Loucy (cell line): ENCODE measurements around the gene HSD17B7.
"Not testable (repeated sequence)": the region's sequence is repeated elsewhere in the genome, so short reads cannot be mapped to it uniquely, and the experiment has no call there.

Experiments
- H2AFZ ChIP-seq: fragments of 200-600 bp; sonication (generic); 2 replicates; pipeline ENCODE4 v1.6.0; 2016; ENCODE audit warnings: antibody characterized with exemption, mild to moderate bottlenecking, low read length, moderate library complexity
- H3F3A ChIP-seq: fragments of 200-600 bp; 2 replicates; pipeline ENCODE4 v1.6.0; 2016; ENCODE audit warnings: antibody characterized with exemption, low read depth, mild to moderate bottlenecking
- H3K27me3 ChIP-seq: fragments of 200-600 bp; sonication (generic); 2 replicates; pipeline ENCODE4 v1.6.1; 2014; ENCODE audit warnings: low read length, mild to moderate bottlenecking; ENCODE audit not compliant: insufficient read depth, poor library complexity, severe bottlenecking
- H3K36me3 ChIP-seq: fragments of 200-600 bp; sonication (generic); 2 replicates; pipeline ENCODE4 v1.6.1; 2016; ENCODE audit warnings: low read length; ENCODE audit not compliant: insufficient read depth
- H3K4me1 ChIP-seq: fragments of 200-600 bp; sonication (generic); 2 replicates; pipeline ENCODE4 v1.5.1; 2014; ENCODE audit warnings: low read length, mild to moderate bottlenecking; ENCODE audit not compliant: insufficient read depth, poor library complexity, severe bottlenecking
- H3K4me2 ChIP-seq: fragments of 200-600 bp; sonication (generic); 2 replicates; pipeline ENCODE4 v1.6.0; 2014; ENCODE audit warnings: antibody characterized with exemption, low read length, low read depth, mild to moderate bottlenecking; ENCODE audit not compliant: poor library complexity, severe bottlenecking
- H3K4me3 ChIP-seq: fragments of 200-600 bp; sonication (generic); 2 replicates; pipeline ENCODE4 v1.5.1; 2014; ENCODE audit warnings: low read length, mild to moderate bottlenecking, mixed read lengths; ENCODE audit not compliant: poor library complexity, severe bottlenecking
- H3K79me2 ChIP-seq: fragments of 200-600 bp; sonication (generic); 2 replicates; pipeline ENCODE4 v1.6.1; 2014; ENCODE audit warnings: low read length; ENCODE audit not compliant: insufficient read depth
- H3K9ac ChIP-seq: fragments of 200-600 bp; sonication (generic); 2 replicates; pipeline ENCODE4 v1.6.0; 2014; ENCODE audit warnings: mild to moderate bottlenecking, low read depth, low read length, moderate library complexity; ENCODE audit not compliant: poor library complexity, severe bottlenecking
- H3K9me2 ChIP-seq: fragments of 200-600 bp; sonication (generic); replicated peaks from 2 replicates; pipeline ENCODE4 v1.6.1; 2016; ENCODE audit warnings: low read depth, low read length, mixed read lengths
- H3K9me3 ChIP-seq: fragments of 200-600 bp; sonication (generic); 2 replicates; pipeline ENCODE4 v1.6.1; 2014; ENCODE audit warnings: mild to moderate bottlenecking, antibody characterized with exemption, low read length, low read depth; ENCODE audit not compliant: insufficient read depth
- H4K20me1 ChIP-seq: fragments of 200-600 bp; sonication (generic); 2 replicates; pipeline ENCODE4 v1.6.0; 2014; ENCODE audit warnings: antibody characterized with exemption, low read length, mild to moderate bottlenecking; ENCODE audit not compliant: insufficient read depth, poor library complexity, severe bottlenecking
- EZH2phosphoT487 ChIP-seq: fragments of 200-600 bp; IDR thresholded peaks from 2 replicates; pipeline ENCODE4 v1.6.1; 2018; ENCODE audit warnings: antibody characterized with exemption, mild to moderate bottlenecking, moderate library complexity, borderline replicate concordance
- TF ChIP-seq, protein P1 (sequence below): fragments of 200-600 bp; sonication (generic); conservative IDR thresholded peaks from 2 replicates; pipeline ENCODE4 v1.5.1; 2014; ENCODE audit warnings: mild to moderate bottlenecking, antibody characterized with exemption, low read length

HSD17B7 gene

DNA sequence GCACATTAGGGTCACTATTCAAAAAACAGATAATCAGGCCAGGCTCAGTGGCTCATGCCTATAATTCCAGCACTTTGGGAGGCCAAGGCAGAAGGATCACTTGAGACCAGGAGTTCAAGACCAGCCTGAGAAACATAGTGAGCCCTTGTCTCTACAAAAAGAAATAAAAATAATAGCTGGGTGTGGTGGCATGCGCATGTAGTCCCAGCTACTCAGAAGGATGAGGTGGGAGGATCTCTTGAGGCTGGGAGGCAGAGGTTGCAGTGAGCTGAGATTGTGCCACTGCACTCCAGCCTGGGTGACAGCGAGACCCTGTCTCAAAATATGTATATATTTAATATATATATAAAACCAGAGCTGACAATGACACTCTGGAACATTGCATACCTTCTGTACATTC is 21.9 kb downstream of the HSD17B7 start:
- not testable (repeated sequence) for H3K27me3 ChIP-seq, H3K4me1 ChIP-seq, H2AFZ ChIP-seq, H3K79me2 ChIP-seq, H3K9ac ChIP-seq, H3K36me3 ChIP-seq, H3K9me3 ChIP-seq, H3K4me3 ChIP-seq, H3F3A ChIP-seq, H3K9me2 ChIP-seq, H4K20me1 ChIP-seq, H3K4me2 ChIP-seq

DNA sequence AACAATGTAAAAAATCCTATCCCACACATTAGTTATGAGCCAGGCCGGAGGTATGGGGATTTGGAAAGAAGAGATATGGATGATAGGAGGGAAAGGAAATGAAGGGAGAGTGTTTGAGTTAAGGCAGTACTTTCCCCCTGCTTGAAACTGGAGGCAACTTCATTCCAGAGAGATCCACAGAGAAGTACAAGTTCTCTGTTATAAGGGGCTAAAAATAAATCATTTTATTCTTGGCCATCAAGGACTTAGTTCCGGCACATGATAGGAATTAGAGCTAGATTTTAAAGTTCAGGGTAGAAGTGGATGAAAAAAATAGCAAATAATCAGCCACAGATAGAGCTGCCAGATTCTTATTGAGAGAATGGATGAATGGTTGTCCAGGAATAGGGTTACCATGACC is 27.6 kb downstream of the HSD17B7 start:
- H3K4me1 ChIP-seq, H3K4me2 ChIP-seq, H3K4me3 ChIP-seq: not testable (repeated sequence)

DNA sequence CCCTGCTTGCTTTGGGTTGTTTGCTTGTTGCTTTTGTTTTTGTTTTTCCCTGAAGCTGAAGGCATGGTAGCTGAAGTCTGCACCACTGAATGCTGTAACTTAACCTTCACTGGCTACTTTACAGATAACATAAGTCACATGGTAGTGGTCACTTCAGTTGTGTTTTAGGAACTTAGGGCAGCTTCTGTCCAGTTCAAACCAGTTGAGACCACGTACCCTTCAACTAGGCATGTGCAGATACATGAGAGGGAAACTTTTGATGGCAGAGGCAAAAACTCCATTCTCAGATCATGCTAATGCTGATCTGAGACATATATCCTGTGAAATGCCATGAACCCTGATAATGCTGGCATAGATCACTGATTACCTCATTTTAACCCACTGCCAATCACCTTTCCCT is 28.2 kb downstream of the HSD17B7 start:
- not testable (repeated sequence) for H3K27me3 ChIP-seq, H3K9ac ChIP-seq, H3K4me2 ChIP-seq

More for the DNA sequence above, 27.6 kb downstream of the HSD17B7 start:
- H3K9me2 ChIP-seq, H4K20me1 ChIP-seq, H3K27me3 ChIP-seq, H3K9me3 ChIP-seq, H3K9ac ChIP-seq, H2AFZ ChIP-seq, H3K36me3 ChIP-seq, H3F3A ChIP-seq, H3K79me2 ChIP-seq: not testable (repeated sequence)

DNA sequence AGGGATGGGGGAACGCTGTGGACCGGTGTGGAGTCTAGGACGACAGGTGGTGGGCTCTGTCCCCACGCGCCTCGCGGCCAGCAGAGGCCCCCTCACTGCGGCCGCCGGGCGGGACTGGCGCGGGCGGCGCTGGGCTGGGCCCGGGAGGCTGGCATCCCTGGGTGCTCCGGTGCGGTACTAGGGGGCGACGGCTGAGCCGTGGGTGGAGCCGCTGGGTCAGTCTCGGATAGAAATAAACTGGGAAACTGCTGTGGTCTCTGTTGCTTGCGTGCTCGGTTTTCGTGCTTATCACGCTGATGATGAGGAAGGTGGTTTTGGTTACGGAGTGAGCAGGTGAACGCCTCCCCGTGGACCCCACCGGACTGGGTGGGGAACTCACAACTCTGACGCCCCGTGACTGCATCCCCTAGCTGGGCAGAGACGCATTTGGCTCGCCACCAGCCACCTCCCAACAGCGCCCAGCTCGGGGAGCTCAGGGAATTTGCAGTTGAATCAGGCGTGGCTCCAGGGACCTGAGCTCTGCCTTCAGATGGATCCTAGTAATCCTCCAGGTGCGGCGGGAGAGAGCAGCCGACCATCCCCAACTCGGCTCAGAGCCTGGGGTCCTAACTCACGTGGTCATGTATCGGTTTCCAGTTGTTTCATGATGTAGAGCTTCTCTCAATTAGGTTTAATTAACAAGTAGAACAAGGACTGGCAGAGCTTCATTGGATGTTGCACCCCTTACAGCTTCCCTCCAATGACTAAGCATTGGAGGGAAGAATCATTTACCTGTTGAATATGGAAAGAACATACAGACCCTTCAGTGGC is 32.1 kb downstream of the HSD17B7 start:
- H3K4me3 ChIP-seq = no peak overlapping the region
- no peaks in the 10 kb centered on the region for H3F3A ChIP-seq
- no peaks in the 10 kb centered on the region for H3K9me2 ChIP-seq
- H3K79me2 ChIP-seq = no peaks in the 10 kb centered on the region
- TF ChIP-seq EZH2phosphoT487 = no peak
- TF ChIP-seq, protein P1, sequence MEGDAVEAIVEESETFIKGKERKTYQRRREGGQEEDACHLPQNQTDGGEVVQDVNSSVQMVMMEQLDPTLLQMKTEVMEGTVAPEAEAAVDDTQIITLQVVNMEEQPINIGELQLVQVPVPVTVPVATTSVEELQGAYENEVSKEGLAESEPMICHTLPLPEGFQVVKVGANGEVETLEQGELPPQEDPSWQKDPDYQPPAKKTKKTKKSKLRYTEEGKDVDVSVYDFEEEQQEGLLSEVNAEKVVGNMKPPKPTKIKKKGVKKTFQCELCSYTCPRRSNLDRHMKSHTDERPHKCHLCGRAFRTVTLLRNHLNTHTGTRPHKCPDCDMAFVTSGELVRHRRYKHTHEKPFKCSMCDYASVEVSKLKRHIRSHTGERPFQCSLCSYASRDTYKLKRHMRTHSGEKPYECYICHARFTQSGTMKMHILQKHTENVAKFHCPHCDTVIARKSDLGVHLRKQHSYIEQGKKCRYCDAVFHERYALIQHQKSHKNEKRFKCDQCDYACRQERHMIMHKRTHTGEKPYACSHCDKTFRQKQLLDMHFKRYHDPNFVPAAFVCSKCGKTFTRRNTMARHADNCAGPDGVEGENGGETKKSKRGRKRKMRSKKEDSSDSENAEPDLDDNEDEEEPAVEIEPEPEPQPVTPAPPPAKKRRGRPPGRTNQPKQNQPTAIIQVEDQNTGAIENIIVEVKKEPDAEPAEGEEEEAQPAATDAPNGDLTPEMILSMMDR = no peak
- H3K9me3 ChIP-seq = no peaks in the 10 kb centered on the region
- no peaks in the 10 kb centered on the region for H4K20me1 ChIP-seq
- no peak overlapping the region for H2AFZ ChIP-seq
- H3K4me2 ChIP-seq = no peak overlapping the region
- H3K4me1 ChIP-seq = no peaks in the 10 kb centered on the region
- H3K36me3 ChIP-seq = no peaks in the 10 kb centered on the region
- no peak overlapping the region for H3K9ac ChIP-seq
- no peaks in the 10 kb centered on the region for H3K27me3 ChIP-seq

More for the DNA sequence above, 28.2 kb downstream of the HSD17B7 start:
- H3F3A ChIP-seq, H2AFZ ChIP-seq, H3K4me1 ChIP-seq, H3K9me2 ChIP-seq, H3K79me2 ChIP-seq, H3K4me3 ChIP-seq, H4K20me1 ChIP-seq, H3K36me3 ChIP-seq, H3K9me3 ChIP-seq: not testable (repeated sequence)
